Amygdala (tissue), 56 donors: ENCODE data around the gene MAPKBP1.
A peak's percentile ranks its signal among the peaks of the same experiment; 100 is the strongest.
"Not testable (repeated sequence)": the region's sequence is repeated elsewhere in the genome, so short reads cannot be mapped to it uniquely, and the experiment has no call there.

Experiments
- DNase-seq, 56 donors: peaks; one replicate each; lab custom pipeline; 2025; lab: John Stamatoyannopoulos, UW

MAPKBP1 gene

DNA sequence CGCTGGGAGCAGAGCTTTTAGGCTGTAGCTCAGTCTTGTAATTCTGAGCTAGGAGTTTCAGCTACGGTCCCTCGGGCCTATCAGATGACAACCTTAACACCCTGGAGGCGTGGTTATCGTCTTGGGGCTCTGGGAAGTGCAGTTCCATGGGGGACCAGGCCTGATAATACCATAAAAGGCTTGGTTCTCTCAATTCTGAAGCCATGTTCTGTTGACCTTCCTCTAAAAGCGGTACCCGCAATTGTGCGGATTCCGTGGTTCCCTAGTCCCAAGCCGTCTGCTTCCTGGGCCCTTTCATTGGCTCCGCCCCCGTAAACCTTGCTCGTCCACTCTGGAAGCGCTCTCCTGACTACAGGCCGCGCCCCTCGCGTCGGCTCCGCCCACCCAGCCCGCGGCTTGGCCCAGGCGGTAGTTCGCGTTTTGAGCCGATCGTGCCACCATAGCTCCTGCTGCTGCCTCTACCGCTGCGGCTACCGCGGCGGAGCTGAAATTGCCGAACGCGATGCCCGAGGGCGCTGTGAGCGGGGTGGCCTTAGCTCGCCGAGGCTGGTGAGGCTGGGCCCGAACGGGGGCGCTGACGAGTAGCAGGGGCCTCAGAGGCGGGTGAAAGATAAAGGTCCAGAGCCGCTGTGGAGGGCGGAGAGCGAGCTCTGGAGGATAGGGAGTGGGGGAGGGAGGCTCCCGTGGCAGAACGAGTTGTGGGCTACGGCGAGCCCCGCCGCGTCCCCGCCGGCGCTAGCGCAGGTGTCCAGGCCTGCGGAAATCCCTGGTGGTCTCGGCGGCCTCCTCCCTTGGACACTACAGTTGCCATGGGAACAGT is at the start of gene MAPKBP1:
Gene MAPKBP1, plus strand, starts transcription at position 423 of the 820 bp plus-strand sequence. CDS start 792 bp downstream, outside the sequence.
- peak; percentile 81 to 98 (median 95) for DNase-seq

DNA sequence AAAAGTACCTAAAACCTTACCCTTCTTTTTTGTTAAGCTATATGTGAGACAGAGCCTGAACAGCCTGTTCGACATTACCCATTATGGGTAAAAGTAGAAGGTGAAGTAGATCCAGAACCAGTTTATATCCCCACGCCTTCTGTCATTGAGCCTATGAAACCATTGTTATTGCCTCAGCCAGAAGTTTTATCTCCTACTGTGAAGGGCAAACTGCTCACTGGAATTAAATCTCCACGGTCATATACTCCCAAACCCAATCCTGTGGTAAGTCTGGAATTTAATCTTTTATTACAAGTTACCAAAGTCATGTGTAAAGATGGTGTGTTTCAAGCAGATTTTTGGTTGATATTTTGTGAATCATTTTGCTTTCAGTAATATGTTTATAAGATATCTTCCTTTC is 47.1 kb upstream of the MAPKBP1 start:
- no peak for DNase-seq

- not testable (repeated sequence) for DNase-seq
Measured at GRCh38 chr15:41728061-41728460, 46.2 kb upstream of the MAPKBP1 start.

GRCh38 chr15:41730543-41730942 is 43.7 kb upstream of the MAPKBP1 start:
- DNase-seq = no peak

DNA sequence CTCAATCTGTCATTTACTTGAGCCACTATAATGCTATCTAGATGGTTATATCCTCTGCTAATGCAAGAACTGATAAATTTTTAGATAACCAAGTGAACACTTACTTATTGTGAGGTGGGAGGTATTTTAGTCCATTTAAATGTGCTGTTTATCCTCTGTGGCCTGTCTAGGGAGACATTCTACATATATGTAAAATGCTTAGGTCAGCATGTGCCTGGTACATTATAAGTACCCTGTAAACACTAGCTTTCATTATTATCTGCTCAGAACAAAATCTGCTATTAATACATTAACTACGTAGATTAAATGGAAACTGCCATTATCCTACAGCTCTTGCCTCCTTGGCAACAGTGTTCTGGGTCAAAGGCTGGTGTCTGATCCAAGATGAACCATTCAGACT is 41.8 kb upstream of the MAPKBP1 start:
- DNase-seq = no peak

GRCh38 chr15:41734079-41734478 is 40.2 kb upstream of the MAPKBP1 start:
- no peak for DNase-seq

- DNase-seq = no peak
Measured at GRCh38 chr15:41735046-41735445, 39.2 kb upstream of the MAPKBP1 start.

DNA sequence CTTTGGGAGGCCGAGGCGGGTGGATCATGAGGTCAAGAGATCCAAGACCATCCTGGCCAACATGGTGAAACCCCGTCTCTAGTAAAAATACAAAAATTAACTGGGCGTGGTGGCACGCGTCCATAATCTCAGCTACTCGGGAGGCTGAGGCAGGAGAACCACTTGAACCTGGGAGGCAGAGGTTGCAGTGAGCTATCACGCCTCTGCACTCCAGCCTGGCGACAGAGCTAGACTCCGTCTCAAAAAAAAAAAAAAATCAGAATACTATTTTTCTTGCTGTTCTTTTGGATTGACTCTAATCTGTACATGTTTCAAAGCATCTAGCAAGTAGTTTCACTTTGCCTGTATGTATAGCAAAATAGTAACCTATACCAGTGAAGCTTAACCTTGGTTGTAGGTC is 38.8 kb upstream of the MAPKBP1 start:
- DNase-seq = not testable (repeated sequence)

DNA sequence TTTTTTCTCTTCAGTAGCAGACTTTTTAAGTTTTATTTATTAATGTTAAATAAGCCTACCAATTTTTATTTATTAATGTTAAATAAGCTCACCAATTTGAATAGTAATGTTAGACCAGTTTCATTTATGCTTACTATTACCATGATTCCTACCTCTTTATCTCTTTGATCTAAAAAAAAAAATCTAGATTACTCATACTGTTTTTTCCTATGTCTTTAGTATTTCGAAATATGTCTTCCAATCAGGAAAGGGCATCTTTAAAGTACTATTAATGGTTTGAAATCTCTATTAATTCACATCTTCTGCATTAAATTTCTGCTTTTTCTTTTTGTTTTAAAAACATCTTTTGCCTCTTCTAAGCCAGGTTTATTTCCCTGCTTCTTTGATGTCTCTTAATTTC is 27.5 kb upstream of the MAPKBP1 start:
- DNase-seq = no peak

DNA sequence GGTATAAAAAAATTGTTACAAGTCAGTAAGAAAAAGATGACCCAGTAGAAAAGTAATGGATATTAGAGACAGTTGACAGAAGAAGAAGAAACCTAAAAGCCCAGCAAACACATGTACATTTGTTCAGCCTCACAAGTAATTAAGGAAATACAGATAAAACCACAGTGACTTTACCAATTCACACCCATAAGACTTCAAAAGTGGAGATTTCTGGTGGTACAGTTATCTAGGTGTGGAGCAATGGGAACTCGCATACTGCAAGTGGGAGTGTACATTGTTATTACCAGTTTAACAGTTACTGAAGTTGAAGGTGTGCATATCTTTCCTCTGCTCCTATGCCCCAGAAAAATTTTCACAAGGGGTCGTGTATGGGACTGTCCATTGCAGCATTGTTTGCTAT is 18.1 kb upstream of the MAPKBP1 start:
- DNase-seq = no peak

- peak in 29 of 56 donors; percentile 5 to 72 (median 19) for DNase-seq
Measured at GRCh38 chr15:41772720-41773331, 1.5 kb upstream of the MAPKBP1 start.

- DNase-seq = no peak
Measured at GRCh38 chr15:41773332-41773728, 954 bp upstream of the MAPKBP1 start.

DNA sequence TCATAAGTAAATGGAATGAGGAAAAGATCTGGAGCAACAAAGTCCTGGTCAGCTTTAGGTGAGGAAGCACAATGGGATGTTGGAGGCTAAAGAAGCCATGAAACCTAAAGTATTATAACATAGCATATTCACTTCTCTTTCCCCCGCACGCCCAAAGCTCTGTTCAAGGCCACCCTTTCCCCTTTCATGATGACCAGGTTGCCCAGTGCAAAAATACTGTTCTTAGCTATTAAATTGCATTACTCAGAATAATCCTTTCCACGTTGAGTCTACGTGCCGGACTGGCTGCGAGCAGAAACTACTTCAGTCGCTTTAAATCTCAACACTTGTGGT is 589 bp upstream of the MAPKBP1 start:
- no peak for DNase-seq

GRCh38 chr15:41774882-41775417 is 666 bp downstream of the MAPKBP1 start:
- DNase-seq = peak in 1 of 56 donors; percentile 57

GRCh38 chr15:41775651-41776050 is 1.4 kb downstream of the MAPKBP1 start:
- no peak for DNase-seq

DNA sequence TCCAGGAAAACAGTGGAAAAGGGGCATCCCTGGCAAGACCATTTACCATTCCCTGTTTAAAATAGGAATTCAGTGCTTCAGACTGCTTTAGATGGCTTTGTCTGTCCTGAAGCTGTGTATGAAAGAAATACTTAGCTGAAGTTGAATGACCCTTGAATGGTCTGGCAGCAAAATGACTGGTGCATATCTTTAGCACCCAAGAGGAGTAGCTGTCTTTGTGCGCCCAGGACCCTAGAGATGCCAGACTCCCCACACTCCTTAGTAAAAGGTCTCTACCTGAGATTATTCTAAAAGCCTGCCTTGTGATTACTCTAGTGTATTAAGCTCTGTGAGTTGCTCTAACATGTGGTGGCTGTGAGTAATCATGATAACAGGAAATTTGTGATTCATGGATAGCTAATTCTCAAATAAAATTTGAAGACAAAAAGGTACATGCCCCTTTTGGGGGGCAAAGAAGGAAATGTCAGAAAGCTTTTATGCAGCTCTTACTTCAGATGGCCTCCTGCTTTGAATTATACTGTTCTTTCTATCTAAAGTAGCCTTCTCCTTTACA is 3.2 kb downstream of the MAPKBP1 start:
- no peak for DNase-seq

- no peak for DNase-seq
Measured at GRCh38 chr15:41778521-41778920, 4.2 kb downstream of the MAPKBP1 start.

GRCh38 chr15:41779662-41780157 is 5.4 kb downstream of the MAPKBP1 start:
- DNase-seq = no peak

DNA sequence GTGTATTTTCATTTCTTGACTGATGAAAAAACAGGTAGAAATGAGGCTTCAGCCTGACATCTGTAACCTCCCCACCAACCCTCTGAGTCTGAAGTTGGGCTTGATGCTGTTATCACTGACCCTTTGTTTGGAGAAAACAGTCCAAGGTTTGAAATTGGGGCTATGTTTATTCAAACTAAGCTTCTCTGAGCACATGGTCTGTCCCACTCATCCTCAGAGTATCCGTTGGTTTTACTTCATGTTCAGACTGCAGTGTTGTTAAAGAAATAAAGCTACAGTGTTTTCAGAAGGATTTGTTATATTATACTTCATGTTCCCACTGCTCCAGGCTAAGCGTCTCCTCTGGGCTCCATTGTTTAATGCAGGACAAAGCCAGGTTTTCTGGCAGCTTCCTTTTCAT is 6.0 kb downstream of the MAPKBP1 start:
- no peak for DNase-seq

DNA sequence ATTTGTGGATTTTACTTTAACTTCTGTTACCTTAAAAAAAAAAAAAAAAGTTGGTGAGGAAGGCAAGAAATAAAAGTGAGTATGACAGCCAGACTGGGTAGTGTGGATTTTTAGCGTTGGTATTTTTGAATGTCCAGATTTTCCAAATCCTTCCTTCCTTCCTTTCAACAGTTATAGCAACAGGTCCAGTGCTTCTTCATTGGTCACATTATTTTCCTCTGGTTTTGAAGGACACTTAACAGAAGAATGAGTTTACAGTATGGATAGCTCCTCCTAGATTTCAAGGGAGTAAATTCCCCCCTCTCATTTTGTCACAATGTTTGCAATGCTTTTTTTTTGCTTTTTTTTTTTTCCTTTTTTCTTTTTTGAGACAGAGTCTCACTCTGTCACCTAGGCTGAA is 6.4 kb downstream of the MAPKBP1 start:
- DNase-seq = no peak
